ENCODE data around the gene PTK7. TPM values are rescaled to one million over a fixed set of nuclear protein-coding genes. Genes with fewer than 3 reads are reported as not detected.
A peak's percentile ranks its signal among the peaks of the same experiment; 100 is the strongest.

Gene PTK7
- total RNA-seq, 1 donor, result 190 TPM

DNA sequence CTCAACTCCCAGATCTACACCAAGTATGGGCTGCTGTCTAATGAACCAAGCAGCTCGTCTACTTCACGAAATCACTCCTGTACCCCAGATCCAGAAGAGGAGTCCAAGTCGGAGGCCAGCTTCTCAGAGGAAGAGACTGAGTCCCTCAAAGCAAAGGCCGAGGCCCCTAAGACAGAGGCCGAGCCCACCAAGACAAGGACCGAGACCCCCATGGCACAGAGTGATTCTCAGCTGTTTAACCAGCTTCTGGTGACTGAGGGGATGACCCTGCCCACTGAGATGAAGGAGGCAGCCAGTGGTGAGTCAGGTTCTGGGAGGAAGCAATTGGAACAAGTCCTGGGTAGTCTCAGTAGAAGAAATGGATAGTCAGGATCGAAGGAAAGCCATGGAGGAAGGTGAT lies 111.7 kb downstream of the PTK7 start:
- no peaks in the 10 kb centered on the region for H3K27me3 ChIP-seq (ENCODE audit: insufficient read depth, low read length)
- no peak for DNase-seq (ENCODE audit: insufficient read length, low spot score, missing footprints)
- H3K27ac ChIP-seq (ENCODE audit: low read depth, low read length), result no peak overlapping the region
- no peak overlapping the region for H3K4me3 ChIP-seq (ENCODE audit: insufficient read depth, low read length)
- H2AFZ ChIP-seq (ENCODE audit: low read length), result no peak overlapping the region
- no peaks in the 10 kb centered on the region for H3K9me3 ChIP-seq (ENCODE audit: low read depth, low read length)
- TF ChIP-seq, protein P1, sequence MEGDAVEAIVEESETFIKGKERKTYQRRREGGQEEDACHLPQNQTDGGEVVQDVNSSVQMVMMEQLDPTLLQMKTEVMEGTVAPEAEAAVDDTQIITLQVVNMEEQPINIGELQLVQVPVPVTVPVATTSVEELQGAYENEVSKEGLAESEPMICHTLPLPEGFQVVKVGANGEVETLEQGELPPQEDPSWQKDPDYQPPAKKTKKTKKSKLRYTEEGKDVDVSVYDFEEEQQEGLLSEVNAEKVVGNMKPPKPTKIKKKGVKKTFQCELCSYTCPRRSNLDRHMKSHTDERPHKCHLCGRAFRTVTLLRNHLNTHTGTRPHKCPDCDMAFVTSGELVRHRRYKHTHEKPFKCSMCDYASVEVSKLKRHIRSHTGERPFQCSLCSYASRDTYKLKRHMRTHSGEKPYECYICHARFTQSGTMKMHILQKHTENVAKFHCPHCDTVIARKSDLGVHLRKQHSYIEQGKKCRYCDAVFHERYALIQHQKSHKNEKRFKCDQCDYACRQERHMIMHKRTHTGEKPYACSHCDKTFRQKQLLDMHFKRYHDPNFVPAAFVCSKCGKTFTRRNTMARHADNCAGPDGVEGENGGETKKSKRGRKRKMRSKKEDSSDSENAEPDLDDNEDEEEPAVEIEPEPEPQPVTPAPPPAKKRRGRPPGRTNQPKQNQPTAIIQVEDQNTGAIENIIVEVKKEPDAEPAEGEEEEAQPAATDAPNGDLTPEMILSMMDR (IDR thresholded peaks at IDR 0.05; ENCODE audit: extremely low read depth, low read depth, low read length), result no peak
- peaks cover 6% of the 10 kb centered on the region for H3K4me1 ChIP-seq (ENCODE audit: insufficient read depth, low read length)
- peaks cover 17% of the 10 kb centered on the region for H3K79me2 ChIP-seq (ENCODE audit: insufficient read depth, low read length)
- H4K20me1 ChIP-seq (ENCODE audit: insufficient read depth, low read length), result no peaks in the 10 kb centered on the region
- peaks cover 60% of the 10 kb centered on the region for H3K36me3 ChIP-seq (ENCODE audit: insufficient read depth, low read length)
- no peak overlapping the region for H3K4me2 ChIP-seq (ENCODE audit: insufficient read depth, low read length)

DNA sequence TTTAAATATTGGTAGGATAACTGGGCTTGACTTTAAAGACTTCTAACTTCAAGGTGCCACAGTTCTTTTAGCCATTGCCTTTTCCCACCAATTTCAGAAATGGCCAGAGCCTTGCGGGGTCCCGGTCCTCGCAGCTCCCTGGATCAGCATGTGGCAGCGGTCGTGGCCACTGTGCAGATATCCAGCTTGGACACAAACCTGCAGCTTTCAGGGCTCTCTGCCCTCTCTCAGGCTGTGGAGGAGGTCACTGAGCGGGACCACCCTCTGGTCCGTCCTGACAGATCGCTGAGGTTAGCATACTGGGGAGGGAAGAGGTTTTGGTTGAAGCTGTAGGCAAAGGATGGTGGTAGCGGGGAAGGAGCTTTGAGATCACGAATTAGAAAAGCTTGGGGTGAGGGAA lies 112.3 kb downstream of the PTK7 start:
- Histone ChIP-seq H3K36me3 (ENCODE audit: insufficient read depth, low read length) (peaks cover 60% of the 10 kb centered on the region), H3K27ac (ENCODE audit: low read depth, low read length) (no peak overlapping the region), H3K79me2 (ENCODE audit: insufficient read depth, low read length) (peaks cover 12% of the 10 kb centered on the region), H2AFZ (ENCODE audit: low read length) (no peak overlapping the region), H3K4me2 (ENCODE audit: insufficient read depth, low read length) (no peak overlapping the region), H3K9me3 (ENCODE audit: low read depth, low read length) (no peaks in the 10 kb centered on the region), H4K20me1 (ENCODE audit: insufficient read depth, low read length) (no peaks in the 10 kb centered on the region), H3K27me3 (ENCODE audit: insufficient read depth, low read length) (no peaks in the 10 kb centered on the region), H3K4me3 (ENCODE audit: insufficient read depth, low read length) (no peak overlapping the region), H3K4me1 (ENCODE audit: insufficient read depth, low read length) (no peaks in the 10 kb centered on the region)
- TF ChIP-seq, protein P1 (IDR thresholded peaks at IDR 0.05; ENCODE audit: extremely low read depth, low read depth, low read length), result no peak
- no peak for DNase-seq (ENCODE audit: insufficient read length, low spot score, missing footprints)

DNA sequence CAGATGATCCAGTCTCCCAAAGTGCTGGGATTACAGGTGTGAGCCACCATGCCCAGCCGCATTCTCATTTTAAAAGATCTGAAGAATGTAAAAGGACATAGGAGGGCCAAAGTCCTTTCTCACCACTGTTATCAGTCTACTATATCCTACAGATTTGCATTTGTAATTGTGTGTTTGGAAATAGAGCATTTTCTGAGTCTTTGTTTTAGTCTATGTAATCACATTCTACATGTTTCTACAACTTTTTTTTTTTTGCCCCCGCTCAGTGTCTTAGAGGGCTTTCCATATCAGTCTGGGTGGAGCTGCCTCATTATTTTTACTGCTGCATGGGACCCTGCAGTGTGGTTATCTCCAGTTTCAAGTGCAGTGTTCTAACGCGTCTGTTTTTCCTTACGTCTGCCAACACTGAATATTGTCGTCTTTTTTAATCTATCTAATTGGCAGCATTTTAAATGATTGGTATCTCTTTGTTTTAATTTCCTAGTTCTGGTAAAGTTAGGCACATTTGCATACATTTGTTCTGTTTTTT lies 113.7 kb downstream of the PTK7 start:
- peak; percentile 26 for DNase-seq (ENCODE audit: insufficient read length, low spot score, missing footprints)
- no peaks in the 10 kb centered on the region for H4K20me1 ChIP-seq (ENCODE audit: insufficient read depth, low read length)
- H3K9me3 ChIP-seq (ENCODE audit: low read depth, low read length), result no peaks in the 10 kb centered on the region
- H3K36me3 ChIP-seq (ENCODE audit: insufficient read depth, low read length), result peaks cover 58% of the 10 kb centered on the region
- no peaks in the 10 kb centered on the region for H3K4me1 ChIP-seq (ENCODE audit: insufficient read depth, low read length)
- H3K27ac ChIP-seq (ENCODE audit: low read depth, low read length), result no peak overlapping the region
- H2AFZ ChIP-seq (ENCODE audit: low read length), result no peak overlapping the region
- H3K79me2 ChIP-seq (ENCODE audit: insufficient read depth, low read length), result peaks cover 5% of the 10 kb centered on the region
- no peak overlapping the region for H3K4me3 ChIP-seq (ENCODE audit: insufficient read depth, low read length)
- no peaks in the 10 kb centered on the region for H3K27me3 ChIP-seq (ENCODE audit: insufficient read depth, low read length)
- no peak overlapping the region for H3K4me2 ChIP-seq (ENCODE audit: insufficient read depth, low read length)
- TF ChIP-seq, protein P1 (IDR thresholded peaks at IDR 0.05; ENCODE audit: extremely low read depth, low read depth, low read length), result no peak

DNA sequence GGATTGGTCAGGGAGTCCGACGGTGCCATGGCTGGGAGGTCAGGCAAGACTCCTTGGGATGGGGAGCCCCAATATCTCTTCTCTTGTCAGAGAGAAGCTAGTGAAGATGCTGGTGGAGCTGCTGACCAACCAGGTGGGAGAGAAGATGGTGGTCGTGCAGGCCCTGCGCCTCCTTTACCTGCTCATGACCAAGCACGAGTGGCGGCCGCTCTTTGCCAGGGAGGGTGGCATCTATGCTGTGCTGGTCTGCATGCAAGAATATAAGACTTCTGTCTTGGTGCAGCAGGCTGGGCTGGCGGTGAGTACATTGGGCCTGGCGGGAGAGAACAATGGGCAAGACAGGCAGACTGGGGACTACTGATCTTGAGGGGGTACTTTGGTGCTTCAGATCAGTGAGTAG lies 116.8 kb downstream of the PTK7 start:
- no peak overlapping the region for H2AFZ ChIP-seq (ENCODE audit: low read length)
- TF ChIP-seq, protein P1 (IDR thresholded peaks at IDR 0.05; ENCODE audit: extremely low read depth, low read depth, low read length), result no peak
- no peaks in the 10 kb centered on the region for H3K4me1 ChIP-seq (ENCODE audit: insufficient read depth, low read length)
- no peaks in the 10 kb centered on the region for H3K27me3 ChIP-seq (ENCODE audit: insufficient read depth, low read length)
- H3K4me2 ChIP-seq (ENCODE audit: insufficient read depth, low read length), result no peak overlapping the region
- peaks cover 5% of the 10 kb centered on the region for H3K79me2 ChIP-seq (ENCODE audit: insufficient read depth, low read length)
- peaks cover 51% of the 10 kb centered on the region for H3K36me3 ChIP-seq (ENCODE audit: insufficient read depth, low read length)
- H3K9me3 ChIP-seq (ENCODE audit: low read depth, low read length), result no peaks in the 10 kb centered on the region
- peak; percentile 58 for DNase-seq (ENCODE audit: insufficient read length, low spot score, missing footprints)
- H4K20me1 ChIP-seq (ENCODE audit: insufficient read depth, low read length), result no peaks in the 10 kb centered on the region
- no peak overlapping the region for H3K4me3 ChIP-seq (ENCODE audit: insufficient read depth, low read length)
- H3K27ac ChIP-seq (ENCODE audit: low read depth, low read length), result no peak overlapping the region

Data from osteoblast (primary cell).